Kasumi-1 (cell line): ENCODE data around the gene MISP.

Experiments
- DNase-seq, 2 experiments: peaks; one replicate each; lab custom pipeline; 2025; lab: John Stamatoyannopoulos, UW

Gene MISP

GRCh38 chr19:808423-808775 lies 57.5 kb downstream of the MISP start:
- DNase-seq = no peak

- DNase-seq = no peak
Observed at GRCh38 chr19:810077-810855, 59.4 kb downstream of the MISP start.

DNA sequence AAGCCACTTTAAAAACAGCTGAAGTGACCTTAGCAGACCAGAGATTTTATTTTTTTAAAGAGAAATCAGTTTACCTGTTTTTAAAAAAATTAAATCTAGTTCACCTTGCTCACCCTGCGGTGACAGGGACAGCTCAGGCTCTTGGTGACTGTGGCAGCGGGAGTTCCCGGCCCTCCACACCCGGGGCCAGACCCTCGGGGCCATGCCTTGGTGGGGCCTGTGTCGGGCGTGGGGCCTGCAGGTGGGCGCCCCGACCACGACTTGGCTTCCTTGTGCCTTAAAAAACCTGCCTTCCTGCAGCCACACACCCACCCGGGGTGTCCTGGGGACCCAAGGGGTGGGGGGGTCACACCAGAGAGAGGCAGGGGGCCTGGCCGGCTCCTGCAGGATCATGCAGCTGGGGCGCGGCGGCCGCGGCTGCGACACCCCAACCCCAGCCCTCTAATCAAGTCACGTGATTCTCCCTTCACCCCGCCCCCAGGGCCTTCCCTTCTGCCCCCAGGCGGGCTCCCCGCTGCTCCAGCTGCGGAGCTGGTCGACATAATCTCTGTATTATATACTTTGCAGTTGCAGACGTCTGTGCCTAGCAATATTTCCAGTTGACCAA lies 60.1 kb downstream of the MISP start:
- no peak for DNase-seq

- DNase-seq = peak in 1 of 2 experiments; percentile 56
Observed at GRCh38 chr19:811506-812048, 60.7 kb downstream of the MISP start.

DNA sequence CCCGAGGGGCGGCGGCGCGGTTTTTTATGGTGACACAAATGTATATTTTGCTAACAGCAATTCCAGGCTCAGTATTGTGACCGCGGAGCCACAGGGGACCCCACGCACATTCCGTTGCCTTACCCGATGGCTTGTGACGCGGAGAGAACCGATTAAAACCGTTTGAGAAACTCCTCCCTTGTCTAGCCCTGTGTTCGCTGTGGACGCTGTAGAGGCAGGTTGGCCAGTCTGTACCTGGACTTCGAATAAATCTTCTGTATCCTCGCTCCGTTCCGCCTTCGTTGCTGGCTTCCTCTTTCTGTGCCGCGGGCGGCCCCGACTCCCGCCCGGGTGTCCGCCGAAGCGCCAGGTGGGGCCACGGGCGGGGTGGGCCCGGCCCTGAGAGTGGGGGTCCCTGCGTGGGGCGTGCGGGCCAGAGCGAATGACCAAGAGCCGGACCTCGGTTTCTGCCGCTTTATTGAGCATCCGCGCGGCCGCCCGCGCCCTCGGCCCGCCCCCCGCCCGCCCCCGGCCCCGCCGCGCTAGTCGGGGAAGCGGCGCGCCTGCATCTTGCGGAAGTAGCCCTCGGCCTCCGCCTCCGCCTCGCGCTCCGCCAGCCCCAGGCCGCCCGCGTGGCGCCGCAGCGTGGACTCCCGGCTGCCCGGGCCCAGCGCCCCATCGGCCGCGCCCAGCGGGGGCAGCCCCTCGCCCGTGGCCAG lies 61.3 kb downstream of the MISP start:
- peak; percentile 25 to 41 for DNase-seq

DNA sequence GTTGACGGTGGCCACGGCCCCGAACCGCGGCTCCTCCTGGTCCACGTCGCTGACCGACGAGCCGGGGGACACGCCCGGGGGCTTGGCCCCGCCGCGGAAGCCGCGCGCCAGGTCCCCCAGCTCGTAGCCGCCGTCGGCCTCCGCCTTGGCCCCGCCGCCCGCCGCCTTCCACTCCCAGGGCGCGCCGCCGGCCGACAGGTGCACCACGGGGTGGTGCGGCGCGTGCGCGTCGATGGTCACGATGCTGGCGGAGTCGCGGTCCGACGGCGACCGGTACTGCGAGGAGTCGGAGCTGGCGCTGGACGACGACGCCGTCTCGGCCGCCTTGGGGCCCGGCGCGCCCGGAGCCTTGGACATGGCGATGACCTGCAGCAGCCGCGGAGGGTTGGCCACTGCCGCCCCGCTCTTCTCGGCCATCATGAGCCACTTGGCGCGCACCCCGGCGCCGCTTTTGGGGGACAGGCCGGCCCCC lies 61.9 kb downstream of the MISP start:
- no peak for DNase-seq

DNA sequence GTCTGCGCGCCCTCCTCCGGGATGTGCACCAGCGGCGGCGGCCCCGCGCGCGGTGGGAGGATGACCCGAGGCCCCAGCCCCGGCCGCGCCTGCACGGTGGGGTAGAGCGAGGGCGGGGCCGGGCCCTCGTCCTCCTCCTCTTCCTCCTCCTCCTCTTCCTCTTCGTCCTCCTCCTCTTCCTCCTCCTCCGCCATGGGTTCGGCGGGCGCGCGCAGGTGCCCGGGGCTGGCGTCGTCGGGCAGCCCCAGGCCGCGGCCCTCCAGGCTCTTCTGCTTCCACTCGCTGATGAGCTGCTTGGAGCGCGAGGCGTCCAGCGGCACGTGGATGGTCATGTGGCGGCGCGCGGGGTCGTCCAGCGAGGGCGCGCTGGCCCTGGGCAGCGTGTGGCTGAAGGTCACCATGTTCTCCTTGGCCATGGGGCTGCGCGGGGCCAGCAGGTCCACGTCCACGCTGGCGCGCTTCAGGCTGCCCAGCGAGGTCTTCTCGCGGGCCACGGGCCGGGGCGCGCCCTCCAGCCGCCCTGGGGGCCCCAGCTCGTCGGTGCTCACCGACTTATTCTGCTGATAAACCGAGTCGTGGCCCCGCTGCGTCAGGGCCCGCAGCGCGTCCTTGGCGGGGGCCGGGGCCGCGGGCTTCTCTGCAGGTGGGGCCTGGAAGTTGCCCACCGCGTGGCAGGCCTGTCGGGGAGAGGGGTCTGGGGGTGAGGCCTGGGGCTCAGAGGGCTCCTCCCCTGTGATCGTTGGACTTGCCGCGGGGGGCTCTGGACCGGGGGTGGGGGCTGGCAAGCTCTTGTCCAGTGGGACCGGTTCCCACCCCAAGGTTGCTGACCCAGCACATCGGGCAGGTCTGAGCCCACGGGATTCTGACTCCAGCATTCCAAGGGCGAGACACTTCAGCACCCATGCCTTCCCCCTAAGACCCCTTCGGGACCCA lies 62.6 kb downstream of the MISP start:
- DNase-seq = no peak
